ENCODE measurements around the gene NKG7. TPM values are rescaled to one million over a fixed set of nuclear protein-coding genes. Genes with fewer than 3 reads are reported as not detected.
A peak's percentile ranks its signal among the peaks of the same experiment; 100 is the strongest.

The NKG7 gene
- total and polyA plus RNA-seq, 2 of the 13 experiments (the other 11 are each of a cell fraction or from before 2014, with no cell fraction given) = 0.40 TPM; not detected in 1

DNA sequence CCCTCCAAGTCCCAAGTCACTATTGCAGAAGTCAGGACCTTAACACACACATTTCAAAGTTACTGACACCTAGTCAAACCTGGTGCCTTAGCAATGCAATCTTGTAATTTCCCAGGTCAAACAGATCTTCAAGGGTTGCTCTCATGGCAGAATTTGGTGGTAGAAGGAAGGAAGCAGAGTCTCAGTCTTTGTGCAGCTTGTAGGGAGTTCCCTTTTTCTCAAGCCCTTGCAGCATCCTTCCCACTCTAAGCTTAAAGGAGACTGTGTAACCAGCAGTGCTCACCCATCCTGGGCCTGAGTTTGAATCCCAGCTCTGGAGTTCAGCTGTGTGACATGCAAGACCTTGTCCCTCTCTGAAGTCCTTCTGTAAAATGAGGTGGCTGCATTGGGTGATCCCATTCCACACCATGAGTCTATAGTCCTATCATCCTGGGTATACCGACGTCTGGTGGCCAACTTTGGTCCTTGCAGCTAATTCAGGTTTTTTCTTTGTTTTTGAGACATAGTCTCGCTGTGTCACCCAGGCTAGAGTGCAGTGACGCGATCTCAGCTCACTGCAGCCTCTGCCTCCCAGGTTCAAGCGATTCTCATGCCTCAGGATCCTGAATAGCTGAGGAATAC lies 35.2 kb upstream of the NKG7 start (continued):
- peak; percentile 70; the same call in 1 of the 2 replicates for TF ChIP-seq PRDM10 (CRISPR knock-in tag; IDR thresholded peaks at IDR 0.05; ENCODE audit: low read depth)
- peak; percentile 85 for TF ChIP-seq CTCF (CRISPR knock-in tag; IDR thresholded peaks at IDR 0.05)
- TF ChIP-seq, protein P1, sequence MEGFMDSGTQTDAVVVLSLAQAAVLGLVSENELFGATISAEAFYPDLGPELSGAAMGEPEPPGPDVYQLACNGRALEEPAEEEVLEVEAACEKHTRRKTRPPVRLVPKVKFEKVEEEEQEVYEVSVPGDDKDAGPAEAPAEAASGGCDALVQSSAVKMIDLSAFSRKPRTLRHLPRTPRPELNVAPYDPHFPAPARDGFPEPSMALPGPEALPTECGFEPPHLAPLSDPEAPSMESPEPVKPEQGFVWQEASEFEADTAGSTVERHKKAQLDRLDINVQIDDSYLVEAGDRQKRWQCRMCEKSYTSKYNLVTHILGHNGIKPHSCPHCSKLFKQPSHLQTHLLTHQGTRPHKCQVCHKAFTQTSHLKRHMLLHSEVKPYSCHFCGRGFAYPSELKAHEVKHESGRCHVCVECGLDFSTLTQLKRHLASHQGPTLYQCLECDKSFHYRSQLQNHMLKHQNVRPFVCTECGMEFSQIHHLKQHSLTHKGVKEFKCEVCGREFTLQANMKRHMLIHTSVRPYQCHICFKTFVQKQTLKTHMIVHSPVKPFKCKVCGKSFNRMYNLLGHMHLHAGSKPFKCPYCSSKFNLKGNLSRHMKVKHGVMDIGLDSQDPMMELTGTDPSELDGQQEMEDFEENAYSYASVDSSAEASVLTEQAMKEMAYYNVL (CRISPR knock-in tag; IDR thresholded peaks at IDR 0.05; ENCODE audit: borderline replicate concordance) = no peak
- no peak for TF ChIP-seq ZNF605 (CRISPR knock-in tag; IDR thresholded peaks at IDR 0.05)
- no peak for TF ChIP-seq ZNF737 (CRISPR knock-in tag; IDR thresholded peaks at IDR 0.05; ENCODE audit: borderline replicate concordance)
- peak; percentile 27; the same call in 1 of the 2 replicates for TF ChIP-seq ZMYM3 (CRISPR knock-in tag; IDR thresholded peaks at IDR 0.05)
- TF ChIP-seq ZNF616 (CRISPR knock-in tag; IDR thresholded peaks at IDR 0.05; ENCODE audit: low read depth) = no peak
- TF ChIP-seq, protein P2, sequence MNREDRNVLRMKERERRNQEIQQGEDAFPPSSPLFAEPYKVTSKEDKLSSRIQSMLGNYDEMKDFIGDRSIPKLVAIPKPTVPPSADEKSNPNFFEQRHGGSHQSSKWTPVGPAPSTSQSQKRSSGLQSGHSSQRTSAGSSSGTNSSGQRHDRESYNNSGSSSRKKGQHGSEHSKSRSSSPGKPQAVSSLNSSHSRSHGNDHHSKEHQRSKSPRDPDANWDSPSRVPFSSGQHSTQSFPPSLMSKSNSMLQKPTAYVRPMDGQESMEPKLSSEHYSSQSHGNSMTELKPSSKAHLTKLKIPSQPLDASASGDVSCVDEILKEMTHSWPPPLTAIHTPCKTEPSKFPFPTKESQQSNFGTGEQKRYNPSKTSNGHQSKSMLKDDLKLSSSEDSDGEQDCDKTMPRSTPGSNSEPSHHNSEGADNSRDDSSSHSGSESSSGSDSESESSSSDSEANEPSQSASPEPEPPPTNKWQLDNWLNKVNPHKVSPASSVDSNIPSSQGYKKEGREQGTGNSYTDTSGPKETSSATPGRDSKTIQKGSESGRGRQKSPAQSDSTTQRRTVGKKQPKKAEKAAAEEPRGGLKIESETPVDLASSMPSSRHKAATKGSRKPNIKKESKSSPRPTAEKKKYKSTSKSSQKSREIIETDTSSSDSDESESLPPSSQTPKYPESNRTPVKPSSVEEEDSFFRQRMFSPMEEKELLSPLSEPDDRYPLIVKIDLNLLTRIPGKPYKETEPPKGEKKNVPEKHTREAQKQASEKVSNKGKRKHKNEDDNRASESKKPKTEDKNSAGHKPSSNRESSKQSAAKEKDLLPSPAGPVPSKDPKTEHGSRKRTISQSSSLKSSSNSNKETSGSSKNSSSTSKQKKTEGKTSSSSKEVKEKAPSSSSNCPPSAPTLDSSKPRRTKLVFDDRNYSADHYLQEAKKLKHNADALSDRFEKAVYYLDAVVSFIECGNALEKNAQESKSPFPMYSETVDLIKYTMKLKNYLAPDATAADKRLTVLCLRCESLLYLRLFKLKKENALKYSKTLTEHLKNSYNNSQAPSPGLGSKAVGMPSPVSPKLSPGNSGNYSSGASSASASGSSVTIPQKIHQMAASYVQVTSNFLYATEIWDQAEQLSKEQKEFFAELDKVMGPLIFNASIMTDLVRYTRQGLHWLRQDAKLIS (CRISPR knock-in tag; IDR thresholded peaks at IDR 0.05) = no peak
- 0 out of 2 replicates have a peak, but pooled peaks have one; percentile 19 for TF ChIP-seq ARID3A (IDR thresholded peaks at IDR 0.05; ENCODE audit: low read depth, low read length)
- TF ChIP-seq FOSL2 (CRISPR knock-in tag; IDR thresholded peaks at IDR 0.05) = peak; percentile 22; the same call in 1 of the 2 replicates
- peak; percentile 39; the same call in 1 of the 2 replicates for TF ChIP-seq TARDBP (CRISPR knock-in tag; IDR thresholded peaks at IDR 0.05)
- peak; percentile 80 for TF ChIP-seq RAD21 (CRISPR knock-in tag; IDR thresholded peaks at IDR 0.05)
- TF ChIP-seq ISL2 (CRISPR knock-in tag; IDR thresholded peaks at IDR 0.05) = no peak
- TF ChIP-seq ZNF816 (CRISPR knock-in tag; IDR thresholded peaks at IDR 0.05; ENCODE audit: borderline replicate concordance) = no peak
- TF ChIP-seq AHR (CRISPR knock-in tag; IDR thresholded peaks at IDR 0.05) = no peak
- TF ChIP-seq HOXA5 (CRISPR knock-in tag; IDR thresholded peaks at IDR 0.05) = no peak

All from HepG2 (cell line).